ENCODE results near the gene VAX1.

DNA sequence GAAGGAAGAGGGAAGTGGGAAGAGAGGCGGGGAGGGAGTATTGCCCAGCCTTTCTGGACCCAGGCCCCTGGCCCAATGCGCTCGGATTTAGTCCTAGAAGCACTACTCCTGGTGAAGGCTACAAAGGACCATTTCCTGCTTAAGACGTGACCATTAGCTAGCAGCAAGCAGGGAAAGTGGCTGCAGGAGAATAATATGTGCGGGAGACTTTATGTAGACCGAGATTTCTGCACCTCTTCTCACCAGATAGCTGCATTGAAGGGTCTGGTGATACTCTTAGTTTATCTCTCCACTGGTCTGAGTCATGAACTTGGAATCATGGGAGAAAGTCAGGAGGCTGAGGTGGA is 3.1 kb downstream of the VAX1 start:
- TF ChIP-seq, protein P1, sequence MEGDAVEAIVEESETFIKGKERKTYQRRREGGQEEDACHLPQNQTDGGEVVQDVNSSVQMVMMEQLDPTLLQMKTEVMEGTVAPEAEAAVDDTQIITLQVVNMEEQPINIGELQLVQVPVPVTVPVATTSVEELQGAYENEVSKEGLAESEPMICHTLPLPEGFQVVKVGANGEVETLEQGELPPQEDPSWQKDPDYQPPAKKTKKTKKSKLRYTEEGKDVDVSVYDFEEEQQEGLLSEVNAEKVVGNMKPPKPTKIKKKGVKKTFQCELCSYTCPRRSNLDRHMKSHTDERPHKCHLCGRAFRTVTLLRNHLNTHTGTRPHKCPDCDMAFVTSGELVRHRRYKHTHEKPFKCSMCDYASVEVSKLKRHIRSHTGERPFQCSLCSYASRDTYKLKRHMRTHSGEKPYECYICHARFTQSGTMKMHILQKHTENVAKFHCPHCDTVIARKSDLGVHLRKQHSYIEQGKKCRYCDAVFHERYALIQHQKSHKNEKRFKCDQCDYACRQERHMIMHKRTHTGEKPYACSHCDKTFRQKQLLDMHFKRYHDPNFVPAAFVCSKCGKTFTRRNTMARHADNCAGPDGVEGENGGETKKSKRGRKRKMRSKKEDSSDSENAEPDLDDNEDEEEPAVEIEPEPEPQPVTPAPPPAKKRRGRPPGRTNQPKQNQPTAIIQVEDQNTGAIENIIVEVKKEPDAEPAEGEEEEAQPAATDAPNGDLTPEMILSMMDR (IDR thresholded peaks at IDR 0.05) = no peak
- no peak for TF ChIP-seq EZH2 (IDR thresholded peaks at IDR 0.05; ENCODE audit: borderline replicate concordance, insufficient read depth, low read depth, low read length, poor library complexity, severe bottlenecking)
